ENCODE data around the gene GRIK1.

- no peak for TF ChIP-seq REST (tag by site-specific recombination; IDR thresholded peaks at IDR 0.05)
- no peak for TF ChIP-seq CTCF (tag by site-specific recombination; IDR thresholded peaks at IDR 0.05)
- TF ChIP-seq ZNF391 (tag by site-specific recombination; IDR thresholded peaks at IDR 0.05; ENCODE audit: borderline replicate concordance, low read depth), result no peak
- TF ChIP-seq PBX3 (CRISPR knock-in tag; IDR thresholded peaks at IDR 0.05), result no peak
- TF ChIP-seq ZBTB44 (tag by site-specific recombination; IDR thresholded peaks at IDR 0.05), result no peak
- no peak for TF ChIP-seq ZNF558 (tag by site-specific recombination; IDR thresholded peaks at IDR 0.05)
- TF ChIP-seq ZNF645 (tag by site-specific recombination; IDR thresholded peaks at IDR 0.05), result no peak
- TF ChIP-seq ZNF274 (IDR thresholded peaks at IDR 0.05; ENCODE audit: low read length), result no peak
- no peak for TF ChIP-seq ZNF274 (tag by site-specific recombination; IDR thresholded peaks at IDR 0.05; ENCODE audit: borderline replicate concordance)
- no peak for TF ChIP-seq ZEB2 (tag by site-specific recombination; IDR thresholded peaks at IDR 0.05)
- no peak for TF ChIP-seq ZNF16 (tag by site-specific recombination; IDR thresholded peaks at IDR 0.05; ENCODE audit: low read depth)
- TF ChIP-seq RBAK (tag by site-specific recombination; IDR thresholded peaks at IDR 0.05), result no peak
- TF ChIP-seq ZNF239 (tag by site-specific recombination; IDR thresholded peaks at IDR 0.05), result no peak
Observed at GRCh38 chr21:29885491-29885890, 54.3 kb downstream of the GRIK1 start.
